HG02678 (cell line): ENCODE results near the gene MUS81.

ENCODE experiments used
- ATAC-seq: cut with Tn5 transposase; IDR thresholded peaks from one replicate; pipeline ENCODE4 v1.9.1; 2021; ENCODE audit warnings: mild to moderate bottlenecking, moderate library complexity; ENCODE audit not compliant: unreplicated experiment

Gene MUS81

GRCh38 chr11:65915101-65915820 lies 55.0 kb downstream of the MUS81 start:
- ATAC-seq, result no peak

GRCh38 chr11:65915821-65916251 lies 55.6 kb downstream of the MUS81 start:
- no peak for ATAC-seq
